ENCODE measurements around the gene FIG4.

FIG4 gene

GRCh38 chr6:109690737-109691621, at the start of gene FIG4, which contains the start of gene AK9:
FIG4 (plus strand) TSS chr6:109691296; CDS start chr6:109691436, 140 bp downstream.
AK9 (minus strand) TSS chr6:109691202; CDS start chr6:109675745, 15,457 bp downstream.
- DNase-seq = peak; percentile 95

GRCh38 chr6:109644131-109644530, 47.0 kb upstream of the FIG4 start:
- no peak for DNase-seq

GRCh38 chr6:109653264-109653663, 37.8 kb upstream of the FIG4 start:
- no peak for DNase-seq

GRCh38 chr6:109655761-109656262, 35.3 kb upstream of the FIG4 start:
- no peak for DNase-seq

- no peak for DNase-seq
Measured at GRCh38 chr6:109660526-109661320, 30.4 kb upstream of the FIG4 start.

GRCh38 chr6:109662192-109662591, 28.9 kb upstream of the FIG4 start:
- no peak for DNase-seq

- DNase-seq = no peak
Measured at GRCh38 chr6:109669811-109670210, 21.3 kb upstream of the FIG4 start.

- no peak for DNase-seq
Measured at GRCh38 chr6:109671733-109672132, 19.4 kb upstream of the FIG4 start.

GRCh38 chr6:109672175-109672574, 18.9 kb upstream of the FIG4 start:
- no peak for DNase-seq

GRCh38 chr6:109672839-109673238, 18.3 kb upstream of the FIG4 start:
- DNase-seq = no peak

GRCh38 chr6:109676724-109677123, 14.4 kb upstream of the FIG4 start:
- DNase-seq = no peak

GRCh38 chr6:109678240-109678639, 12.9 kb upstream of the FIG4 start:
- DNase-seq = no peak

GRCh38 chr6:109678661-109679505, 12.2 kb upstream of the FIG4 start:
- peak; percentile 32 for DNase-seq

- no peak for DNase-seq
Measured at GRCh38 chr6:109686566-109687265, 4.4 kb upstream of the FIG4 start.

GRCh38 chr6:109687271-109687761, 3.8 kb upstream of the FIG4 start:
- DNase-seq = no peak

GRCh38 chr6:109690373-109690736, 741 bp upstream of the FIG4 start:
- peak; percentile 76 for DNase-seq

GRCh38 chr6:109693111-109693510, 2.0 kb downstream of the FIG4 start:
- DNase-seq = no peak

GRCh38 chr6:109695468-109695867, 4.4 kb downstream of the FIG4 start:
- DNase-seq = no peak

- no peak for DNase-seq
Measured at GRCh38 chr6:109696355-109696754, 5.3 kb downstream of the FIG4 start.

GRCh38 chr6:109701221-109701620, 10.1 kb downstream of the FIG4 start:
- no peak for DNase-seq

GRCh38 chr6:109701774-109702173, 10.7 kb downstream of the FIG4 start:
- no peak for DNase-seq

GRCh38 chr6:109702791-109703190, 11.7 kb downstream of the FIG4 start:
- no peak for DNase-seq
